Neuron (in vitro differentiated cells): ENCODE data around the gene MS4A15.
"Not testable (repeated sequence)": the region's sequence is repeated elsewhere in the genome, so short reads cannot be mapped to it uniquely, and the experiment has no call there.

Source experiments
- H2AFZ ChIP-seq: one replicate; pipeline ENCODE4 v1.6.1; 2013; ENCODE audit warnings: low read depth, mild to moderate bottlenecking, inconsistent platforms, low read length, moderate library complexity
- H3K27me3 ChIP-seq: one replicate; pipeline ENCODE4 v1.6.1; 2013; ENCODE audit warnings: low read length; ENCODE audit not compliant: insufficient read depth
- H3K36me3 ChIP-seq: one replicate; pipeline ENCODE4 v1.6.1; 2013; ENCODE audit warnings: low read length; ENCODE audit not compliant: insufficient read depth
- H3K4me1 ChIP-seq: one replicate; pipeline ENCODE4 v1.6.1; 2013; ENCODE audit warnings: low read length; ENCODE audit not compliant: insufficient read depth
- H3K4me3 ChIP-seq: 2 replicates; pipeline ENCODE4 v1.5.1; 2013; ENCODE audit warnings: mild to moderate bottlenecking, low read length, moderate library complexity
- H3K9me3 ChIP-seq: one replicate; pipeline ENCODE4 v1.6.1; 2013; ENCODE audit warnings: low read length

MS4A15 gene

DNA sequence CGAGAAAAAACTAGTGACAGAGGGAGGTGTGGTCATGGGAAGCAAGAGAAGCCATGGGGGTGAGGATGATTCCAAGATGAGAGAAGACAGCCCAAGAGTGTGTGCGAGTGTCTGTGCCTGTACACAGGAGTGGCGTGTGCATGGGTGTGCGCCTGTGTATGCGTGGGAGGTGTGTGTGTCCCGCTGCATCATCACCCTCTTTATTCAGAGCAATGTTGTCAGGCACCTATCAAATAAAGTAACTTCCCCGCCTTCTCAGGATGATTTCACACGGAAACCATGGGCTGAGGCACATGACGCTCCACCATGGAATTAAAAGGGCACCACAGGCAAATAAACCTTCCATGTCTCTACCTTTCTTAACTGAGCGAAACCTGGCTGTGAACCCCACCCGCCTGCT lies 53.0 kb downstream of the MS4A15 start:
- Histone ChIP-seq H3K36me3 (no peaks in the 10 kb centered on the region), H3K4me3 (no peak overlapping the region), H3K9me3 (no peaks in the 10 kb centered on the region), H2AFZ (no peak overlapping the region), H3K27me3 (no peaks in the 10 kb centered on the region), H3K4me1 (no peaks in the 10 kb centered on the region)

DNA sequence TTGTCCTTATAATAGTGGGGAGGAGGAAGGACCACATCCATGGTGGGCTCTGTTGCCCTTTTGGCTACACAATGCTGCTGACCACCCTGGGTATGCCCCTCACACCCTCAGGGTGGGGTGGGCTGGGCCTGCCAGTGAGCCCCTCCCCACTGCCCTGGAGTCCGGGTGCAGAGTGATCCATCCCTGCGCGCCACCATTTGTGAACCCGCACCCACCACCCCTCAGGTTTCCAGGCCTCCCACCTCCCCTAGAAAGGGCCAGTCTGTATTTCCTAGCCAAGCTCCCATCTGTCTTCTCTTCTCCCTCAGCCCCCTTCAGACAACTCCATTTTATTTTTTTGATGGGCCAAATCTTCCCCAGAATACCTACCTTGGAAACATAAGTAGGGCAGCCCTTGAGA lies 53.5 kb downstream of the MS4A15 start:
- no peak overlapping the region for H3K4me3 ChIP-seq
- no peaks in the 10 kb centered on the region for H3K27me3 ChIP-seq
- H2AFZ ChIP-seq, result no peak overlapping the region
- no peaks in the 10 kb centered on the region for H3K36me3 ChIP-seq
- H3K9me3 ChIP-seq, result no peaks in the 10 kb centered on the region
- no peaks in the 10 kb centered on the region for H3K4me1 ChIP-seq

DNA sequence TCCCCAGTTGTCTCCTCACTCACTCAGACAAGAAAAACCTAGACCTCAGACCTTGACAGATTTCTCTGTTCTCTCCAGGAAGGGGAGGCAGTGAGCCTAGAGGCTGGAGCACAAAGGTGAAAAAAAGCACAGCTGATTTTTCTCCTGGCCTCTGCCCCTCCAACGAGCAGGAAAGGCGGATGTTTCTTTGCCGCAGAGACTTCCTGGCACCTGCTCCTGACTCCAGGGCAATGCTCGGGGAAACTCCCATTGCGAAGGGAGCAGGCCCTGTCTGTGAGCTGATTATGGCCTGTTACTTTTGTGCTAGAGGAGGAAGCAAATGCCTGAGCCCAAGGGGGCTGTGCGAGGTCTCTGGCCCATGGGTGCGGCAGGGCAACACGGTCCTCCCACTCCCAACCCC lies 53.9 kb downstream of the MS4A15 start:
- Histone ChIP-seq H3K9me3 (no peaks in the 10 kb centered on the region), H3K27me3 (no peaks in the 10 kb centered on the region), H3K4me1 (no peaks in the 10 kb centered on the region)

GRCh38 chr11:60813324-60813723 lies 56.7 kb downstream of the MS4A15 start:
- Histone ChIP-seq H2AFZ (no peak overlapping the region), H3K4me3 (no peak overlapping the region), H3K36me3 (no peaks in the 10 kb centered on the region), H3K27me3 (no peaks in the 10 kb centered on the region), H3K9me3 (peaks cover 3% of the 10 kb centered on the region), H3K4me1 (no peaks in the 10 kb centered on the region)

More for the DNA sequence above, 53.9 kb downstream of the MS4A15 start:
- no peaks in the 10 kb centered on the region for H3K36me3 ChIP-seq
- H2AFZ ChIP-seq, result no peak overlapping the region
- no peak overlapping the region for H3K4me3 ChIP-seq

DNA sequence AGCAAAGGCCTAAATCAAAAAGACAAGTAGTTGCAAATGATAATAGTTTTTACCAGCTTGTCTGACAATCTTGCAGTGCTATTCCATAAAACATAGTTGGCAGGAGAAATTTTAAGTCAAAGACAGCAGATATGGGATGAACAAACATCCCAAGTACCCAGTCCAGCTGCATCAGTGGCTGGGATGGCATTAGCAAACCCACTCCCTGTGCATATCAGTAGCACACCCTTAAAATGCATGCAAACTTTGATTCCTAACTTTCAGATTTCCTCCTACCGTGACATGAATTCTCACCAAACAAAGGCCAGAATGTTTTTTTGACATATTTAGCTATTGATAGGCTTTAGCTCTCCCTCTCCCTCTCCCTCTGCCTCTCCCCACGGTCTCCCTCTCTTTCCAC lies 57.4 kb downstream of the MS4A15 start:
- Histone ChIP-seq H3K27me3 (no peaks in the 10 kb centered on the region), H3K9me3 (peaks cover 4% of the 10 kb centered on the region), H3K4me3 (no peak overlapping the region), H3K36me3 (no peaks in the 10 kb centered on the region), H2AFZ (no peak overlapping the region), H3K4me1 (no peaks in the 10 kb centered on the region)

- Histone ChIP-seq H3K9me3 (peaks cover 5% of the 10 kb centered on the region), H2AFZ (no peak overlapping the region), H3K36me3 (no peaks in the 10 kb centered on the region), H3K4me1 (no peaks in the 10 kb centered on the region), H3K27me3 (peaks cover 11% of the 10 kb centered on the region), H3K4me3 (no peak overlapping the region)
Measured at GRCh38 chr11:60816590-60817157, 60.0 kb downstream of the MS4A15 start.

DNA sequence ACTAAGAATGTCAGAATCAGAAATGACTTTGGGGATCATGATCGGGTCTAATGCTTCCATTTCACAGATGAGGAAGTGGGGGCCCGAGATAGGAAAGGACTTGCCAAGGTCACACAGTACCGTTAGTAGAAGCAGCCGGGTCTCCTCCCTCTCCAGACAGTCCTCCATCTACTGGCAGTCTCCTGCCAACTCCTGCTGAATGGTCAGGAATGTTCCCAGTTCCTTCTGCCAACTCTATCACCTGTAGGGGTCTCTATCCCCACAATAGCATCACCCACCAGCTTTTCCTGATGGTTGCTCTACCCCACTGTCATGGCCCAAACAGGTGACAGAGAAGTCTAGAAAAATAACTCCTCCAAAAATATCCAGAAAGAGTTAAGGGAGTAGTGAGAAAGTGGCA lies 61.4 kb downstream of the MS4A15 start:
- no peak overlapping the region for H2AFZ ChIP-seq
- peaks cover 5% of the 10 kb centered on the region for H3K9me3 ChIP-seq
- H3K36me3 ChIP-seq, result no peaks in the 10 kb centered on the region
- peaks cover 11% of the 10 kb centered on the region for H3K27me3 ChIP-seq
- H3K4me3 ChIP-seq, result no peak overlapping the region
- no peaks in the 10 kb centered on the region for H3K4me1 ChIP-seq

DNA sequence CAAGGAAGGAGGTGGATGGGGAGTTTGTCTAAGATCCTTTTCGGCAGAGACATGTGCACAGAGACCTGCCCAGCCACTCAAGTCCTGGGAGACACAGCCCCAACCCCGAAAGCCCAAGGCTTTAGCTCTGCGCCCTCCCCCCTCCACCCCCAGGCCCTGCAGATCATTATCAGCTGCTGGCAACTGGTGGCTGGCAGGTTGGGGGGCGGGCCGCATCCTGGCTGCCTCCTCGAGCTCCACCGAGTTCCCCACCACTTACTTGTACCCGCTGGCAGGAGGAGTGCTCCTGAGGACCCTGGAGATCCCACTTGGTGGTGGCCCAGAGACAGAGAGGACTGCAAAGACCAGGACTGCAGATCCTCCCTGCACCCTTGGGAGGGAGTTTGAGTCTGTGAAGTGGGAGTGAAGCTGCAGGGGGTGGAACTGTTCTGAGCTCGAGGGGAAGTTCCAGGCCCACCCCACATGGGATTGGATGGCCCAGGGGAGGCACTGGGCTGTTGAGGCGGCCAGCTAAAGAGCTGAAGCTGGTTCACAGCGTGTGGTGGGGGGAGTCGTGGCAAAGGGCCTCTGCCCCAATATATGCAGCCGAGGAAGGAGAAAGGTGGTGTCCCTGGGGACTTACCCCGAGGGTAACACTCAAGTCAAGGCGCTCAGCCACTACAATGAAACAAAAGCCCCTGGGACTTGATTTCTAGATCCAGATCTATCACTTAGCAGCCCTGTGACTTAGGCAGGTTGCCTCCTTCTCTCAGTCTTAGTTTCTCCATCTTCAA lies 65.3 kb downstream of the MS4A15 start:
- Histone ChIP-seq H3K9me3 (peaks cover 2% of the 10 kb centered on the region), H3K36me3 (no peaks in the 10 kb centered on the region), H3K27me3 (peaks cover 11% of the 10 kb centered on the region), H3K4me1 (no peaks in the 10 kb centered on the region), H2AFZ (no peak overlapping the region), H3K4me3 (no peak overlapping the region)

DNA sequence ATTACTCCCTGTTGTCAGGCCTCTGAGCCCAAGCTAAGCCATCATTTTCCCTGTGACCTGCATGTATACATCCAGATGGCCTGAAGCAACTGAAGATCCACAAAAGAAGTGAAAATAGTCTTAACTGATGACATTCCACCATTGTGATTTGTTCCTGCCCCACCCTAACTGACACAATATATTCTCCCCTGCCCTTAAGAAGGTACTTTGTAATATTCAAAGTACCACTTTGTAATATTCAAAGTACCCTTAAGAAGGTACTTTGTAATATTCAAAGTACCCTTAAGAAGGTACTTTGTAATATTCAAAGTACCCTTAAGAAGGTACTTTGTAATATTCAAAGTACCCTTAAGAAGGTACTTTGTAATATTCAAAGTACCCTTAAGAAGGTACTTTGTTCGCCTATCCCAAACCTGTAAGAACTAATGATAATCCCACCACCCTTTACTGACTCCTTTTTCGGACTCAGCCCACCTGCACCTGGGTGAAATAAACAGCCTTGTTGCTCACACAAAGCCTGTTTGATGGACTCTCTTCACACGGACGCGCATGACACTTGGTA lies 67.2 kb downstream of the MS4A15 start:
- not testable (repeated sequence) for H3K9me3 ChIP-seq, H3K4me3 ChIP-seq, H2AFZ ChIP-seq, H3K4me1 ChIP-seq, H3K36me3 ChIP-seq
- H3K27me3 ChIP-seq, result peaks cover 11% of the 10 kb centered on the region

DNA sequence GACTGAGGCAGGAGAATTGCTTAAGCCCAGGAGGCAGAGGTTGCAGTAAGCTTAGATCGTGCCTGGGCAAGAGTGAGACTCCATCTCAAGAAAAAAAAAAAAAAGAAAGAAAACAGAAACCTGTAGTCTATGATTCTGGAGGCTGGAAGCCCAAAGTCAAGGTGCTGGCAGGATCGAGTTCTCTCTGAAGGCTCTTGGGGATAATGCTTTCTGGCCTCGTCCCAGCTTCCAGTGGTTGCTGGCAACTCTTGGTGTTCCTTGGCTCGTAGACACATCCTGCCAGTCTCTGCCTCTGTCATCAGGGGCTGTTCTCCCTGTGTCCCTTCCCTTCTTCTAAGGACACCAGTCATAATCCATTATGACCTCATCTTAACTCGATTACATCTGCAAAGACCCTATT lies 68.5 kb downstream of the MS4A15 start:
- H3K36me3 ChIP-seq, result no peaks in the 10 kb centered on the region
- no peak overlapping the region for H3K4me3 ChIP-seq
- H3K4me1 ChIP-seq, result no peaks in the 10 kb centered on the region
- H2AFZ ChIP-seq, result no peak overlapping the region
- peaks cover 11% of the 10 kb centered on the region for H3K27me3 ChIP-seq
- H3K9me3 ChIP-seq, result no peaks in the 10 kb centered on the region

DNA sequence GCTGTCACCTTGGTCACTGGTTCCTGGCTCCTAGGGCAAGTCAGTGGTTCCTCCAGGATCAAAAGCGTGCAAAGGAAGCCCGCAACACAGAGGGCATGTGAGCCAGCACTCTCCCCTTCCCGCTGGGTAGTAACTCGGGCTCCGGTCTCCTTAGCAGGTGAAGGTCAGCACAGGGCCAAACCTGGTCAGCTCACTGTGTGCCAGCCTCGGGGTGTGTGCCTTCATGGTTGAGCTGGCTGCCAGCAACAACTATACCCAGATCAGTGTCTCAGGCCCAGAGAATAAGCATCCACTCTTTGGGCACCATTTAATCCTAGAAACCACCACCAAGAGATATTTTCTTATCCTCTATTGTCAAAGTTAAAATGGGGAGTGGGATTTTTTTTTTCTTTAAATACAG lies 69.1 kb downstream of the MS4A15 start:
- Histone ChIP-seq H3K9me3 (no peaks in the 10 kb centered on the region), H3K27me3 (peaks cover 6% of the 10 kb centered on the region), H3K4me3 (no peak overlapping the region), H3K4me1 (no peaks in the 10 kb centered on the region), H3K36me3 (no peaks in the 10 kb centered on the region), H2AFZ (no peak overlapping the region)
